ENCODE data around the gene DAB2.
"Not testable (repeated sequence)": the region's sequence is repeated elsewhere in the genome, so short reads cannot be mapped to it uniquely, and the experiment has no call there.

Gene DAB2

DNA sequence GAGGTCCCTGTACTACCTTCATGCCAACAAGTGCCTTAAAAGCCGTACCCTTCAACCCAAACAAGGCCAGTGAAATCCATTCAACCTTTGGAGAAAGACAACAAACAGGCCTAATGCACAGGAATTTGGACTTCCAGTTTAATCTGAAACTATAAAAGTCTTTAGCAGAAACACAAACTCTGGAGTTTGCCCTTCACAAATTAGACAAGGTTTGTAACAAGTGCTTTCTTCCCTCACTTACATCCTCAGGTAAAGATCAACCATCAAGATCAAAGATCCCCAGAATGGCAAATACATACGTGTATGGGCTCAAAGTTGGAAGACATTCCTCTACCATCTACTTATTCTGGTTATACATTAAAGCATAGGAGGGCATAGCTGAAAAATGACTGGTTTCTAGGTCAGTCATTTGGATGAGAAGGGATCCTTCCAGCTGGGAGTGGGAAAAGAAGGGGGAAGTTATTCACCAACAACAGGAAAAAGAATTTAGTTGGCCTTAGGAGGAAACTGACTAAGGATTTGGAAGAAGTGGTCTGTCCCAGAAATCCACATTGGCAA lies 2.0 kb downstream of the DAB2 start:
- FAIRE-seq (peak; percentile 75), DNase-seq (ENCODE audit: low spot score) (peak; percentile 37)

- no peak for DNase-seq (ENCODE audit: low spot score)
- no peak for FAIRE-seq
These were observed 2.7 kb downstream of the DAB2 start for GRCh38 chr5:39422036-39422606.

DNA sequence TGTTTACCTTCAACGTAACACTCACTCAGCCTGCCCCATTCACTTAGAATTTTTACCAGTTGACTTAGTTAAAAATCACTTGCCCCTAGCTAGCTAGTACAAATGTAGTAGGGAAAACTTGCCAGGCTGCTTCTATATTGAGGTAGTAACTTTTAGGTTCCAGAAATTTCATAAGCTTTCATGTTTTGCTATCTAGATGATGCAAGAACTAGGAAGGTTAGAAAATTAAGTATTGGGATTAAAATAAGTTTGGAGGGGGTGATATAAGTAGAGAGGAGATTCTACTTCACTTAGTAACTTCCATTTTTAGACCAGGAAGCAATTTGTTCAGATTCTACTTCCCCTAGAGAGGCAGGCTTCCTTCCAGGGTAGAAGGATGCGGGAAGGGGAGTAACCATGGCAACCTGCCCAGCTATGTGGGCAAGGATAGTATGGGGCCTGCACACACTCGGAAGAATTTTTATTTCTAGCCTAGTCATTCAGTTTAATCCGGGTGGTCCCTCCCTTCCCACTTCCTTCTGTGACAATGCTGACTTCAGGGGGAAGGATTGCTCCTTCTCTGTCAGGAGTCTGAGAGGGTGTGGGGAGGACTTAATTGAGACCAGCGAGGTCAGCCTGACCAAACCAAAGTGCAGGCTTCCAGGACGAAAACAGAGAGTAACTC lies 4.2 kb downstream of the DAB2 start:
- FAIRE-seq (peak; percentile 70), DNase-seq (ENCODE audit: low spot score) (peak; percentile 95)

DNA sequence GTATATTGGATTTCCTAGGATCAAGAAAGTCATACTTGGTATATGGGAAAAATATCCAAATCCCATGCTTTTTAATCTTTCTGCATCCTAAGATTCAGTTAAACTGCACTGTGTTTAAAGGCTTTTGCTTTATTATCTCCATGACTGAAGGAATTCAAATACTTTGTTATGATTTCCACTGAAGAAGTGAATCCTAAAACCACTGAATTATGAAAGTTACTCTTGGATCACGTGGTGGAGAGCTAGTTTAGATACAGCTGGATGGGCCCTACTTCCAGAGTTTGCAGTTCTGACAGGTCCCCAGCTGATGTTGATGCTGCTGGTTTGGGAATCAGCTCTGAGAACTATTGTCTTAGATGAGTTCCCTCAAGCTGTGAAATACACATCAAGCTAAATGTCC lies 5.0 kb downstream of the DAB2 start:
- DNase-seq (ENCODE audit: low spot score), result no peak
- FAIRE-seq, result no peak

DNA sequence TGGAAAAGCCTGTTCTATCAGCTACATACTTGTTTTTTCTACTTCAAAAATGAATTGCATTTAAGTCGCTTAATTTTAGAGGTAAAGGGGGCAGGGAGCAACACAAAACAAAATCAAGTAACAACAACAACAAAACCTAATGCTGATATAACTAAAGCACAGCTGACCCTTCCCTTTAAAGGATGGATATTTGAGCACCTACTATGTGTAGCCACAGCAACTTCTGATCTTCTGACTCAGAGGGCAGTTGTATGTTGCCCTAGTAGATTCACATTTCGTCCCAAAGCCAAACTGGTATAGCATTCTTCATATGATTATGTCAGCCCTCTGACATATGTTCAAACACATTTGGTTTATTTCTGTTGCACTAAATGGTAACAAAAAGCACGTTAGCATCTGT lies 6.8 kb downstream of the DAB2 start:
- DNase-seq (ENCODE audit: low spot score), result no peak
- FAIRE-seq, result no peak

GRCh38 chr5:39415201-39415600 lies 9.6 kb downstream of the DAB2 start:
- DNase-seq (ENCODE audit: low spot score), result no peak
- no peak for FAIRE-seq

DNA sequence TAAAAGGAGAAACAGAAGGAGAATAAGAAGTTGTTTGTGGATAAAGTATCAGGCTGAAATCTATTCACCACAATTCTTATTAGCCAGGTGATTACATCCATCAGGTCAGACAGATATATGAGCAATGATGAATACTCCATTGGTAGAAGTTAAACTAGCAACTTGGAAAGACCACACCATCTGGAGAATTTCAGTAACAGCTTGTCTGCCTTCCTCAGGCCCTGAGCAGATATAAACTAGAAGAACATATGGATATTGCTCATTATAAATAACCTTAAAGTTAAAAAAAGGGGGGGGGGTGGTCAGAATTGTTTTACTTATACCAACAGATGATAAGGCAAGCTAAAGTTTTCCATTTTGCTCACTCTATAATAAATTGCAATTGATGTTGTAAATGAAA lies 10.4 kb downstream of the DAB2 start:
- FAIRE-seq (no peak), DNase-seq (ENCODE audit: low spot score) (no peak)

DNA sequence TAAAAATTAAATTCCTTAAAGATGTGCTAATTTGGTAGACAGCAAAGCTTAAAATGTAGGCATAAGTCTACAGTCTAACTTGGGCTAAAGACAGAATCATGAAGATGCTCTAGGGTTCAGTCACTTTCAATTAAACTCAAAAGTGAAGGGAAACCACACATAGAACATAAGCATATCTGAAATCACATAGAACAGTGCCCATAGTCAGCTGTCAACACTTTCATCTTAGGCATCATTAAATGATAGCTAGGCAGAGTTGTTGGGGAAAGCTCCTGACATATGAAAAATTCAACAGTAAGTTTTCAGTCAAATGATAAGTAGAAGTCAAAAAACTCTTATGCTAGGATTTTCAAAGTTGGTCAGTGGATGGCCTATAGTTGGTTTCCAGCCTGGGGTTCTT lies 11.0 kb downstream of the DAB2 start:
- DNase-seq (ENCODE audit: low spot score), result no peak
- no peak for FAIRE-seq

- no peak for FAIRE-seq
- DNase-seq (ENCODE audit: low spot score), result no peak
These were observed 11.9 kb downstream of the DAB2 start for GRCh38 chr5:39412721-39413394.

- no peak for DNase-seq (ENCODE audit: low spot score)
- FAIRE-seq, result no peak
These were observed 12.8 kb downstream of the DAB2 start for GRCh38 chr5:39411985-39412384.

DNA sequence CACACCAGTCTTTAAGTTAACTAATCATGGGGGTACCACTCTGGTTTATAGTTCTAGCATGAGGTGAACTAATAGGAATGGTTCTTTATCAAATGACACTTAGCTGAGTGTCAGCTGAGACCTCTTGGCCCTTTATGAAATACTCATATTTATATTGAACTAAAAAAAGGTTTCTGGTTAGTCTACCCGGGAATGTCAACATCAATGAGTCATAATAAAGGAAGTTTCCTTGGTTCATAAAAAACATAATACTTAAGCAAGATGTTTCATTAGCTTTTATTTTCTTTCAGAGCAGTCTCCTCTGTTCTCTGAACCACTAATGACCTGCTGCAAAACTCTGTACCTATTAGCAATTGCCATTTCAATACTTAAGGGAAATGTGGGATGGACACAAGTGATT lies 13.7 kb downstream of the DAB2 start:
- DNase-seq (ENCODE audit: low spot score) (no peak), FAIRE-seq (peak; percentile 80)

- FAIRE-seq, result no peak
- DNase-seq (ENCODE audit: low spot score), result no peak
These were observed 15.7 kb downstream of the DAB2 start for GRCh38 chr5:39409033-39409432.

DNA sequence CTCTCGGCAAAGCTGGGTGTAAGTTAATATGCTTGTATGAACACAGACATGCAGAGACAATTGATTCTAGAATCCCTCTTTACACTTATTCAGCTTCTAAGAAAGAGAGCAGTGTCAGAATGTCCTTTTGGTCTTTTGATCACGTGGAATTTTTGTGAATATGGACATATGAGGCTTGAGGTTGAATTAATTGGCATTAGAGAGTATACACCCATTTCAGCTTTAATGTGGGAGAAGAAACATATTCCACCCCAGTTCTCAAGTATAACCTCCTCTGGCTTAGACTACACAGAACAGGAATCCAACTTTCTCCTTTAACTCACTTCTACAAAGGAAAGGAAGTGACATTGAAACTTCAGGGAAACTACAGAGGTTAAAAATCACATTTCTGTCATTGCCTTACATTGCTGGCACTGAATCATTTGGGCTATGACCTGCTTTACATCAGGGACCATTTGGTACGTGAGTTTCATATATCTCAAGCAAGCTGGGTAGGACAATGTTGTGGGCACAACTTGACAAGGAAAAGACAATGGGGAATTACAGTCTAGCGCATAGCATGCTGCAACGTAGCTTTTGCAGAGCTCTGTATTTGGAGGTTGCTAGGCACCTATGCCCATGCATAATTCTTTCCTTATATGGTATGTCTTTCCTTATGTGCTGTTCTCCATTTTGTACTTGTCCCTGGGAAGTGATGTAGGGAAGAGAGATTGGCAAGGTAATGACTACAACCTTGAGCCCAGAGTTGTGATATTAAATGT lies 19.5 kb downstream of the DAB2 start:
- FAIRE-seq (no peak), DNase-seq (ENCODE audit: low spot score) (no peak)

- DNase-seq (ENCODE audit: low spot score); FAIRE-seq: not testable (repeated sequence)
These were observed 21.0 kb downstream of the DAB2 start for GRCh38 chr5:39403761-39404160.

GRCh38 chr5:39402140-39402539 lies 22.6 kb downstream of the DAB2 start:
- not testable (repeated sequence) for DNase-seq (ENCODE audit: low spot score); FAIRE-seq

DNA sequence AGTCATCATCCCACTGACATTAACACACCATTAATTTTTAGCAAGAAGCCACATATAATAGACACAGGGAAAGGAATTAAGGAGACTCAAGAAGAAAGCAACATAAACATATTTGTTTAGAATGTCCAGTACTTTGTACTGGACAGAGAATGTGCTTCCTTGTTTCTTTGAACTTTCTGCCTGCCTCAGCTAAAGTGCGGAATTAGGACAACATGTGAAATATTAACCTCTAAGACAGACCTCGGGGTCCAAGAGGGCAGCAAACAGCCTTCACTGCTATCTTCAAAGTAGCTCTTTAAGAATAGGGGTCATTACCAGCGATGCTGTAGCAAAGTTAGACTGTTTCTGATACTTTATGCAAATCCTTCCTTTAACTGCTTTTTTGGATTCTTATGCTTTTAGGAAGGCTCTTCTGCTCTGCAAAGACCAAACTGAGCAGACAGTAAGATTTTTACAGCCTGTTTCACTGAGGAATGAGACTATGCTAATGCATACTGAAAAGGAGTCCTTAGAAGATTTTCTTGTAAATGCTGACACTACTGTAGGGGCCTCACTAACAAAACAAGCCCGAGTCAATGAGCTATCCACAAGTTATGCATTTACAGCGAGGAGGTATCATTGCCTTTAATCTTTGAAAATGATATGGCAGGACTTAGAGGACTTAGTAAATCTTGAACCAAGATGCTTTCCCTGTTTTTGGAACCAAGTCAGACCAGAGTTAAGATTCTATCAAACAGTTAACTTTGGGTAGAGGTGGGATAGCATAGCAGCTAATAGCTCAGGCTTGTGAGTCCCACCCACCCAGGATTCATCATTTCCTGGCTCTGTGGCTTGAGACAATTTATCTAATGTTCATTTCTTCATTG lies 23.8 kb downstream of the DAB2 start:
- FAIRE-seq (peak; percentile 75), DNase-seq (ENCODE audit: low spot score) (peak; percentile 33)

DNA sequence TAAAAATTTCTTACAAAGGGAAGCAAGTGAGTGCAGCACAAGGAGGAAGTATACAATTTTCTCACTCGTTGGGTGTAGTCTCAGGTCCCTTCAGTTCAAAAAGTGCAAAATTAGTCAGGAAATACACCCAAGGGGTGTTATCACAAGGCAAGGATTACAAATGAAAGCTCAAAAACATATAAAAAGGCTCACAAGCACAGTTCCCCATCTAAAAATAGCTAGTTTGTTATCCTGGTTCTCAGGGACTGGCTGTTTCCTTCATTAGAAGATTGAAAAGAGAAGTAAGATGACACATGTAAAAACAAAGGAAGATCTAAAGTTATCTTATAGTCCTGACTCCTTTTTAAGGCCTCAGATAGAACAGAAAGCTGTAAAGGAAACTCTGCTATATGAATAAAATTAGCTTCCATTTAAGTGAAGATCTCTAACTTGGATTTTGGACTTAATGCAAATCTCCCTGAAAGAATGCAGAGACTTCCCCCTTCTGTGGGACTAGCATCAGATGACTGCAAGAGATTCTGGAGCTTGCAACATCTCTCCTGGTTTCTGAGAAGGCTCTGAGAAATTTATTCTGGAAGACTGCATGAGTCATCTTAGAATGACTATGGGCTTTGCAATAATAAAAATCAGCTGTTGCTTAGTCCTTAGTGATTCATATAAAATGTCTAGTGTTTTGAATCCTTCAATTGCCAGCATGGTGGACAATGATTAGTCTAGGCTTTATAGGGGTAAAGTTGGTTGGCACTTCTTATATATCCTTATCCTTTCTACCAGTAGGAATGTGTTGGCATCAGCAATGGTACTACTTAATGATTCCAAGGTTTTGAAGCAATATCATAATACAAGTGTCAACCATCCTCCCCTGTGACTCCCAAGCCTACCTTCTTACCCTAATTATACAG lies 25.4 kb downstream of the DAB2 start:
- DNase-seq (ENCODE audit: low spot score), result peak; percentile 97
- FAIRE-seq, result peak; percentile 99

DNA sequence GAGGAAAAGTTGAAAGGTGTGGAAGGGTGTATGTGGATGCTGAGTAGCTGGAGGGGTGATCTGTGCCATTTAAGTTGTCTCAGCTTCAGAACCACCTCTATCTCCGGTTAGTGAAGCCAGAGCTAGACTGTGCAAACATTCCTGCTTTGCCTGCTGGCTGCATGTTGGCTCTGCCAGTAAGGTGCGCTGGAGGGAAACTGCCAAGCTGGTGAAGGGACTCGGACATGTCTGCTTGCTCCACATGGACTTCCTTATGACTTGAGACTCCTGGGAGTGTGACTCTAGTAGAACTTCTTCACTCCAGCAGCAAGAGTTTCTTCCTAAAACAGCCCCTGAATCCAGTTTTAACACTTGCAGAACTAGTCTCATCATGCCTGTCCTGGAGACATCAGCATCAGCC lies 27.9 kb downstream of the DAB2 start:
- FAIRE-seq, result no peak
- no peak for DNase-seq (ENCODE audit: low spot score)

DNA sequence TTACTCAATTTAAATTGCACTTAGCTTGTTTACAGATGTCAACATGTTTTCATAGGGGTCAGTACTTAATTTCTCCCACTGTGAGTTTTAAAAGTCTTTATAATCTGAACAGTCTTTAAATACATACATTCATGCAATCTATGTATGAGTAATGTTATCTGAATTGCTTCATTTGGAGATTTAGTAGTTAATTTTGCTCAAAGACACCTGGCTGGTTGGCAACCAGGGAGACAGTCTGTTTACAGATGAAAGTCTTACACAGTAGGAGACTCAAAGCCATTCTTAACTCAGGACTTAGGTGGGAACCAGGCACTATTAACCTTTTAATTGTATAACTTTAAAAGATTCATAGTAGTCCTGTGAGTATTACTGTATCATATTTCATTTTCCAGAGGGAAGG lies 29.3 kb downstream of the DAB2 start:
- DNase-seq (ENCODE audit: low spot score), result no peak
- no peak for FAIRE-seq

DNA sequence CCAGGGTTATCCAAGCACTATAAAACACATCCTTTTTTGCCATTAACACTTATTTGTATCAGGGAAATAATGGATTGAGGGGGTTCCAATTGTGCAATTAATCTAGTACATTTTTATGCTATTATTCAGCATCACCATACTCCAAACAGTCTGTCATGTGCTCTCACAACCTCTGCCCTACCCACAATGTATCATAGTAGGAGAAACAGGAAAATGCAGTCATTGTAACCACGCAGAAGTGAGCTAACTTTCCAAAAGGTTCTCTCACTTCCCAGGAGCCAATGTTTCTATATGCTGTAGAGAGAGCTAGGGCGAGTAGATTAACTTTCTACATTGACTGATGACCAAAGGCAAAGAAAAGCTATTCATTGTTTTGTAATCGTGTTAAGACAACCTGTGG lies 29.8 kb downstream of the DAB2 start:
- FAIRE-seq (peak; percentile 45), DNase-seq (ENCODE audit: low spot score) (peak; percentile 65)

Measured in RCC 7860 (cell line).